Measurements from ENCODE around the gene POU6F2.

POU6F2 gene

DNA sequence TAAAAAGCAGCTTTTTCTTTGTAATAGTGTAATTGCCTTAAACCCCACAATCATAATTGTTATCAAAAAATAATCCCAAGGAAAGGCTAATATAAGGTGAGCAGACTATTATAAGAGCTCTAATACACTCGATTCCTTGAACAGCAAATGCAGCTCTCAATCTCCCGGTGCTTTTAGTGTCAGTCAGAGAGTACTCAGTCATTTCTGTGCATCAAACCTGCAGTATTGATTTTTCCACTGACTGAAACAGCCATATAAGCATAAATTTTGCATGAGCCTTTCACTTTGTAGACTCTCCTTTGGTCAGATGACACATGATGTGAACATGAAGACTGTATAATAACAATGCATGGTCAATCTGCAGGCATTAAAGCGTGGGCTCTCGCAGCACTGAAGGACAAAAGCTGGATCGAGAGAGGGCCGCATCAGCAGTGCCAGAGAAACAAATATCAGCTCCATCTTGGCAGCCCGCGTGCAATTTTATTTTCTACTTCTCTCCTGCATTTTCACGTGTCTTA is 272.0 kb downstream of the POU6F2 start:
- DNase-seq, result no peak

DNA sequence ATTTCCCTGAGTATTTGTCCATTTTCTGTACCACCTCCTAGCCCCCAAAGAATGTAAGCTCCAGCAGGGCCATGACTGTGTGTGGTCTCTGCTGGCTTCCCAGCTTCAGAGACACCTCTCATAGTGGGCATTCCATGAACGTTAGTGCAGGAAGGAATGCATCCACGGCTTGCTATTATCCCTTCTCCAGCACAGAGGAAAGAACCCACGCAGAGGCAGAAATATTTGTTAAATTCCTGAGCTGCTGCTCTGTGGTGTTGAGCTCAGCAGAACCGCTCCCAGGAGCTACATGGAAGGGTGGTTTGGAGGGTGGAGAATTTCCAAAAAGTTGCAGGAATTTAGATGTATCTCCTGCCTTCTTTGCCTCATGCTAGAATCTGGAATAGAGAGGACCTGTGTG is 275.2 kb downstream of the POU6F2 start:
- no peak for DNase-seq

DNA sequence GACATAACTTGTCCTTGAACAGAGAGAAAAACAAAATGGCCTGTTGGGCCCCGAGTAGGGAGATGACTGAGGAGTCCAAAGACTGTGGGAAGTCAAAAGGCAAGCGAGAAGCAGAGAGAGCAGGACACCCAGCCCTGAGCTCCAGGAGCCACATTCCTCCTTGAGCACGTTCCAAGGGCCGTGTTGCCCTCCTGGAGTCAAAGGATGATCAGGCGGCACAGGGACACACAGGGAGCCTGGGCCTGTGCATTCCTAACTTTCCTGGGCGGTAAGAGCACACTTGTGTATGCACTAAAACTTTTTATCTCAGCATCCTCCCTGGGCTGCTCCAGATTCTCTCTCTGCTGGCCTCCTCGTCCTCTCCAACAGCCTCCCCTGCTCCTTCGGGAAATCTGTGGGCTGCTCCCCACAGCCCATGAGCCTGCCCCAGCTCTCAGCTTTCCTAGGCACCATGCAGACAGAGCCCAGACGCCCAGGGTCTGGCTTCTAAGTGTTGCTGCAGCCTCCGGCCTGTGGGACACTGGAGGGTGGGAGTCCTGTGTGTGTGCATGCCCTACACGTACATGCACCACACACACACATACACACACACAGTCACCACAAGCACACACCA is 281.8 kb downstream of the POU6F2 start:
- no peak for DNase-seq

- DNase-seq, result no peak
These were observed 282.7 kb downstream of the POU6F2 start for GRCh38 chr7:39260279-39260844.

- no peak for DNase-seq
These were observed 284.1 kb downstream of the POU6F2 start for GRCh38 chr7:39261771-39262170.

DNA sequence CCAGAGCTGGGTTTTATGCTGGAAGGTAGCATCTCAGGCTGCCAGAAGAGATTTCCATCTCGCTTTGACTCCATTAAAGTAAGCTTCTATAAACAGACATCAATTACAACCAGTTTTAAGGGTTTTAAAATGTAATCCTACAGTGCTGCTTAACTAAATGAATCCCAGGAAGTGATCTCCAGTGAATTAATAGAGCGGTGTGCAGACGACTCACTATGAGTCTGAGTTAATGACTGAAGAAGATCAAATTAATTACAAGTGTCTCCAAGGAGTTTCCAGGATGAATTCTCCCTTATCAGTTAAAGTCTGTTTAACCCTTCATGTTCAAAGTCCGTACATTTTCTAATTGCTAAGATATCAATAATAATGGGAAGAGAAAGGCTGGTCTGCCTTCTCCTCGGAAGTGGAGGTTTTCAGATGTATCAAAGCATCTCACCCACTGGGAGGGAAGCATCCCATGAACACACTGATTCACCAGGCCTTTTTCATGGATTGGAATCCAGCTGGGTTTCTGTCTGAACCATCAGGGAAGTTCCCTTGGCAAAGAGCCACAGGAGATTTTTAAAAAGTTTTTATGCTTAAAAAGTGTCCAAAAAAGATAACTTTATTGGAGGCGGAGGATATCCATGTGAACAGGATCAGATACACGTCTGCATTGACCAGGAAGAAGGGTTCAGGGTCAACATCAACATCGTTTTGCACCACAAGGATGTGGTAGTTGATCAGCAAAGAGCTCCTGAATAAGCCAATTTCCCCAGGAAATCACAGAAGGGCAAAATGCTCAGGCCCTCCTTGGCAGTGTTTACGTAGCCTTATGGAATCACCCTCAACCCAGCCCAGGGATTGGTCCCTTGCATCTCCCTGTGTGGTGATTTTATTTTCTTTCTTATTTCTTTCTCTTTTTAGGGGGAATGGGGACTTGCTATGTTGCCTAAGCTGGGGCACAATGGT is 288.2 kb downstream of the POU6F2 start:
- DNase-seq, result no peak

DNA sequence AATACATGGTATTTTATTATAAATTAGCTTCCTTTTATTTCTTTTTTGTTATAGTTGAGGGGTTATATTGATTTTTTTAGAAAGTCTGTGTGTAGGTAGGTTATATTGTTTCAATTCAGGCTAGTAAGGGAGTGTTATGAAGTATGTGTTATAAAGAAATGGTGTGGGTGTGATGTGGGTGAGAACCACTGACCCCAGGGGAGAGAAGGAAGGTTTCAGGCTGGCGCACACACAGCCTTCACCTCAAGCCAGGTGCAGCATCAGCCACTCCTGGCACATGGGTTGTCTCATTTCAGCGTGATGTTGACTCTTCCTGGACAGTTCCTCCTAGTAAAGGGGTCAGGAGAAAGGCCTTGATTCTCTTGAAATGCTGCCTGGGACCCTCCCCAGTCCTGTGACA is 291.3 kb downstream of the POU6F2 start:
- DNase-seq, result no peak

GRCh38 chr7:39270018-39270417 is 292.3 kb downstream of the POU6F2 start:
- DNase-seq, result no peak

- DNase-seq, result peak in 38 of 56 donors; percentile 1 to 58 (median 12)
These were observed 293.7 kb downstream of the POU6F2 start for GRCh38 chr7:39271402-39271801.

GRCh38 chr7:39272111-39272510 is 294.4 kb downstream of the POU6F2 start:
- no peak for DNase-seq

DNA sequence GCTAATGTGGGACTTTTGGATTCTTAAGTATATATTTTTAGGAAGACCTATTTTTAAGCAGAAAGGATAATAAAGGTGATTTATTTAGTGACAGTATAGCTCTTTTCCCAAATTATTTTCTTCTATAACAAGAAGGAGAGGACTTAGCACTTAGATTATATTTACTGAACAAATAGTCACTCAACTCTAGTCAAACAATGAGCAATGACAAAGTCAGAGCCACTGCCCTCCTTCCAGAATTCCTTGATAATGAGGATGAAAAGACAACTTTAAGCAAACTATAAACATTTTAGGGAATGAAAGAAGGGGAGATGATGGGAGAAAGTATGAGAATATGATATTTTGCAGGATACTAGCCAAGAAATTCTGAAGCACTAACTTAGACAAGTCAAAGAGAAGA is 295.0 kb downstream of the POU6F2 start:
- DNase-seq, result no peak

- DNase-seq, result no peak
These were observed 302.6 kb downstream of the POU6F2 start for GRCh38 chr7:39280337-39280736.

DNA sequence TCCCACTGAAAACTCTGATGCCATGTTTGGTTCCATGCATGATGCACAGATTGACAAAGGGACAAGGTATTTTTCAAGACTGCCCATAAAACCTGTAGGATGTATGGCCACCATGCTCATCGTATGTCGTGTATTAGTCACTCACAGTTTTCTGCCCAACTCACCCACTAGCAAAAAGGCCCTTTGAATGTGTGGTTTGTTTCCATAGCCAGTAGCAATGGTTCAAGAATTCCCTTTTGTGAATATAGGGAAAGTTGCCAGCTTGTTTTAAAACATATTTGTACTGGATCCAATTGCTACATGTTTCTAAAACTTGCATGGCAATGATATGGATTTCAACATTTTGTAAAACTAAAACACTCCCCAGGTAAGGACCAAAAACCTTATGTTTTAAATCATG is 307.5 kb downstream of the POU6F2 start:
- no peak for DNase-seq

GRCh38 chr7:39288303-39288702 is 310.6 kb downstream of the POU6F2 start:
- DNase-seq, result no peak

- no peak for DNase-seq
These were observed 314.1 kb downstream of the POU6F2 start for GRCh38 chr7:39291628-39292410.

DNA sequence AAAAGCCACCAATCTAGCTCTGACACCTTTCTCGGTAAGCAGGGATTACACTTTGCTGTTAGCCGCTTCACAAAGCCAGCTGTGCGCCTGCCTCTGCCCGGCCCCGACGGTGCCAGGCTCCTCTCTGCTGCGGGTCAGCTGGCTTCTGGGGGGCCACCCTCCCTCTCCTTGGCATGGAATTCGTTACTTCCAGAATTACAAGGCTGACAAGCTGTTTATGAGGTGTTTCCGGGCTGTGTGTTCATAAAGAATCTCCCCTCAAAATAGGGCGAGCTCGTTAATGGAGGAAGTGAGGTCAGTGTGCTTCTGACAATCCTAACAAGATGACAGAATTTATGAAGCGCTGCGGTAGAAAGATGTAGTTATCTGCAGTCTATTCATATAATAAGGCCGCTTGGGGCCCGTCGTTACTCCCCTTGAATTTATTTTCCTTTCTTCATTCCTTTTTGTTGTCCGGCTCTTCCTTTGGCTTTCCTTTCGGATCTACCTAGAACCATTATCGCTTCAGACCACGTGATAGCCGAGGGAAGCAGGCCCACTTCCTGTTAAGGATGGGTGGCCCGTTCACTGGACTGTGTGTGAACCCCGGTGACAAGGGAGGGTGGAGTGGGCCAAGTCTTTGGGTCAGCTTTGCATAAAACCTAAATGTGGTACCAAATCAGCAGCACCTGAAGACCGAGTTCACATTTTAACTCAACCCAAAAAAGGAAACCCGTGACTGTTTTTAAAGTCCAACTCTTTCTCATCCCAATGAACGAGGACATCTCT is 315.5 kb downstream of the POU6F2 start:
- DNase-seq, result no peak

- no peak for DNase-seq
These were observed 316.3 kb downstream of the POU6F2 start for GRCh38 chr7:39294022-39294421.

- no peak for DNase-seq
These were observed 318.1 kb downstream of the POU6F2 start for GRCh38 chr7:39295796-39296195.

DNA sequence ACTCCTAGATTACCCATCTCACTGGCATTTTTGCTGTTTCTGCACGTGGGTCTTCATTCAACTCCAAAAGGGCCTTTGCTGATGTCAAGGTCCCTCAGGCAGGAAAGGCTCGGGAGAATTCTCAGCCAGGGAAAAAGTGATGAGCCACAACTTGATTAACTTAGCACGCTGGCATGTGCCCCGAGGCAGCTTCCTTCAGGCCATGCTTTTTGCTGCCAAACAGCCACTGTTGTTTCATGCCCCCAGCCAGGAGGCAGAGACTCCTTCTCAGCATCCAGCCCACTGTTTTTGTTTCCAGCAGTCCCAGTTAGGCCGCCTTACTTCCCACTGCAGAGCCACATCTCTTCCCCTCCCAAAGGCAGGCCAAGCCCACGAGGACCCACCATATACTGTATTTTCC is 322.0 kb downstream of the POU6F2 start:
- no peak for DNase-seq

DNA sequence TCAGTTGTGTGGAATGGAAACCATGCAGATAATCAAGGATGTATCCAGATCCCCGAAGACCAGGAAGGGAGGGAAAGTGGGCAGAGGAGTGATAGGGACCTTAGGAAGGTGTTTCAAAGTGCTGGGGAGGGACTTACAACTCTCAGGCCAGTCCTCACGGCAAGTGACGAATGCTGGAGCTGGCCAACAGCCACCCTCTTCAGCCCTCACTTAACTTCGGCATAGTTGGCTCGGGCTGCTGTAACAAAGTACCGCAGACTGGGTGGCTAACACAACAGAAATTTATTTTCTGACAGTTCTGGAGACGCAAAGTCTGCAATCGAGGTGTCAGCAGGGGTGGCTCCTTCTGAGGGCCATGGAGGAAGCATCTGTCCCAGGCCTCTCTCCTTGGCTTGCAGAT is 322.6 kb downstream of the POU6F2 start:
- no peak for DNase-seq

- DNase-seq, result no peak
These were observed 323.8 kb downstream of the POU6F2 start for GRCh38 chr7:39301543-39301942.

Data from amygdala (tissue), 56 donors.